ENCODE data around the gene UROS. TPM values are rescaled to one million over a fixed set of nuclear protein-coding genes. Genes with fewer than 3 reads are reported as not detected.

UROS gene
- polyA plus RNA-seq, 3 donors, result 54.1 to 67.5 (median 65.4) TPM

- DNase-seq, result no peak
These were observed 20.7 kb upstream of the UROS start for GRCh38 chr10:125843603-125844329.

- DNase-seq, result no peak
These were observed 17.9 kb upstream of the UROS start for GRCh38 chr10:125840955-125841354.

GRCh38 chr10:125840406-125840805 is 17.3 kb upstream of the UROS start:
- DNase-seq, result no peak

GRCh38 chr10:125838802-125839575 is 15.9 kb upstream of the UROS start:
- no peak for DNase-seq

- no peak for DNase-seq
These were observed 13.7 kb upstream of the UROS start for GRCh38 chr10:125836746-125837145.

GRCh38 chr10:125828311-125828710 is 5.3 kb upstream of the UROS start:
- DNase-seq, result no peak

- DNase-seq, result no peak
These were observed 4.1 kb upstream of the UROS start for GRCh38 chr10:125827133-125827532.

- DNase-seq, result no peak
These were observed 1.7 kb upstream of the UROS start for GRCh38 chr10:125824736-125825135.

- DNase-seq, result no peak
These were observed 699 bp upstream of the UROS start for GRCh38 chr10:125823663-125824251.

GRCh38 chr10:125820701-125821100 is 2.4 kb downstream of the UROS start:
- DNase-seq, result no peak

- DNase-seq, result no peak
These were observed 5.6 kb downstream of the UROS start for GRCh38 chr10:125817337-125817946.

- no peak for DNase-seq
These were observed 6.5 kb downstream of the UROS start for GRCh38 chr10:125816548-125816947.

GRCh38 chr10:125815764-125816163 is 7.3 kb downstream of the UROS start:
- no peak for DNase-seq

GRCh38 chr10:125812128-125812750 is 10.8 kb downstream of the UROS start:
- peak; percentile 11 for DNase-seq

GRCh38 chr10:125811251-125811650 is 11.8 kb downstream of the UROS start:
- no peak for DNase-seq

- no peak for DNase-seq
These were observed 15.0 kb downstream of the UROS start for GRCh38 chr10:125808047-125808446.

- DNase-seq, result no peak
These were observed 20.3 kb downstream of the UROS start for GRCh38 chr10:125802739-125803138.

- DNase-seq, result no peak
These were observed 20.9 kb downstream of the UROS start for GRCh38 chr10:125802131-125802530.

- no peak for DNase-seq
These were observed 21.5 kb downstream of the UROS start for GRCh38 chr10:125801574-125801973.

GRCh38 chr10:125799451-125800182 is 23.4 kb downstream of the UROS start:
- no peak for DNase-seq

- no peak for DNase-seq
These were observed 24.9 kb downstream of the UROS start for GRCh38 chr10:125797994-125798662.
